ENCODE results near the gene TNNT2. TPM values are rescaled to one million over a fixed set of nuclear protein-coding genes. Genes with fewer than 3 reads are reported as not detected.

Gene TNNT2
- total and polyA plus RNA-seq, 2 of the 13 experiments (the other 11 are each of a cell fraction or from before 2014, with no cell fraction given) = 0.20 to 0.63 TPM

DNA sequence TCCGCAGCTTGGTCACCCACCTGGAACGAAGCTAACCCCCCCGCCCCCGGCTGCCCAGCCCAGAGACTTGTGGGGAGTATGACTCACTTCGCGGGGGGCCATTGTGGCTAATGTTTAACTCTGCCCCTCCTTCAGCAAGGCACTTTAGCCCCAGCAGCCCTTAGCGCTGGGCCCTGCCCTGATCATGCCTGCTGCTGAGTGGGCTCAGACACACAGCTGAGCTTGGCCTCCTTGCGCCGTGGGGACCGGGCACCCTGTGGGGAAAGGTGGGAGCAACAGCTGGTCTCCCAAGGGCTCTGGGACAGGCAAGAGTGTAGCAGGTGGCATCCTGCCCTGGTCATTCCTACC is 28.0 kb upstream of the TNNT2 start (continued):
- TF ChIP-seq ZSCAN21 (CRISPR knock-in tag; IDR thresholded peaks at IDR 0.05; ENCODE audit: borderline replicate concordance) (0 out of 2 replicates have a peak, but pooled peaks have one; percentile 59), SKIL (CRISPR knock-in tag; IDR thresholded peaks at IDR 0.05; ENCODE audit: borderline replicate concordance) (0 out of 2 replicates have a peak, but pooled peaks have one; percentile 53), ZNF777 (CRISPR knock-in tag; IDR thresholded peaks at IDR 0.05) (peak; percentile 35; the same call in 1 of the 2 replicates), HNF4A (CRISPR knock-in tag; IDR thresholded peaks at IDR 0.05) (peak; percentile 23; the same call in 1 of the 2 replicates), XRCC5 (optimal IDR thresholded peaks at IDR 0.05; ENCODE audit: low read length) (peak; percentile 58), ARNTL (CRISPR knock-in tag; IDR thresholded peaks at IDR 0.05) (no peak), ELF4 (CRISPR knock-in tag; IDR thresholded peaks at IDR 0.05; ENCODE audit: borderline replicate concordance) (no peak), ZNF83 (CRISPR knock-in tag; IDR thresholded peaks at IDR 0.05; ENCODE audit: borderline replicate concordance) (no peak), NFKBIZ (CRISPR knock-in tag; IDR thresholded peaks at IDR 0.05) (peak; percentile 21; the same call in 1 of the 2 replicates), ZNF350 (CRISPR knock-in tag; IDR thresholded peaks at IDR 0.05; ENCODE audit: borderline replicate concordance, low read depth) (peak; percentile 79; the same call in 1 of the 2 replicates), AKAP8 (CRISPR knock-in tag; IDR thresholded peaks at IDR 0.05) (0 out of 2 replicates have a peak, but pooled peaks have one; percentile 30), MAFK (conservative IDR thresholded peaks at IDR 0.05 in 1 of 2, IDR thresholded peaks at IDR 0.05 in 1 of 2; ENCODE audit: low read length in 2 of 2) (no peak), ZNF503 (CRISPR knock-in tag; IDR thresholded peaks at IDR 0.05) (peak; percentile 69; the same call in 1 of the 2 replicates), KAT2B (IDR thresholded peaks at IDR 0.05; ENCODE audit: borderline replicate concordance, low read depth, low read length) (no peak), YEATS2 (CRISPR knock-in tag; IDR thresholded peaks at IDR 0.05; ENCODE audit: borderline replicate concordance) (peak; percentile 75; the same call in 1 of the 2 replicates)
- TF ChIP-seq, protein P1, sequence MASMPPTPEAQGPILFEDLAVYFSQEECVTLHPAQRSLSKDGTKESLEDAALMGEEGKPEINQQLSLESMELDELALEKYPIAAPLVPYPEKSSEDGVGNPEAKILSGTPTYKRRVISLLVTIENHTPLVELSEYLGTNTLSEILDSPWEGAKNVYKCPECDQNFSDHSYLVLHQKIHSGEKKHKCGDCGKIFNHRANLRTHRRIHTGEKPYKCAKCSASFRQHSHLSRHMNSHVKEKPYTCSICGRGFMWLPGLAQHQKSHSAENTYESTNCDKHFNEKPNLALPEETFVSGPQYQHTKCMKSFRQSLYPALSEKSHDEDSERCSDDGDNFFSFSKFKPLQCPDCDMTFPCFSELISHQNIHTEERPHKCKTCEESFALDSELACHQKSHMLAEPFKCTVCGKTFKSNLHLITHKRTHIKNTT (CRISPR knock-in tag; IDR thresholded peaks at IDR 0.05) = no peak
- TF ChIP-seq, protein P2, sequence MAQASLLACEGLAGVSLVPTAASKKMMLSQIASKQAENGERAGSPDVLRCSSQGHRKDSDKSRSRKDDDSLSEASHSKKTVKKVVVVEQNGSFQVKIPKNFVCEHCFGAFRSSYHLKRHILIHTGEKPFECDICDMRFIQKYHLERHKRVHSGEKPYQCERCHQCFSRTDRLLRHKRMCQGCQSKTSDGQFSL (CRISPR knock-in tag; IDR thresholded peaks at IDR 0.05) = peak; percentile 44; the same call in 1 of the 2 replicates
- TF ChIP-seq, protein P3, sequence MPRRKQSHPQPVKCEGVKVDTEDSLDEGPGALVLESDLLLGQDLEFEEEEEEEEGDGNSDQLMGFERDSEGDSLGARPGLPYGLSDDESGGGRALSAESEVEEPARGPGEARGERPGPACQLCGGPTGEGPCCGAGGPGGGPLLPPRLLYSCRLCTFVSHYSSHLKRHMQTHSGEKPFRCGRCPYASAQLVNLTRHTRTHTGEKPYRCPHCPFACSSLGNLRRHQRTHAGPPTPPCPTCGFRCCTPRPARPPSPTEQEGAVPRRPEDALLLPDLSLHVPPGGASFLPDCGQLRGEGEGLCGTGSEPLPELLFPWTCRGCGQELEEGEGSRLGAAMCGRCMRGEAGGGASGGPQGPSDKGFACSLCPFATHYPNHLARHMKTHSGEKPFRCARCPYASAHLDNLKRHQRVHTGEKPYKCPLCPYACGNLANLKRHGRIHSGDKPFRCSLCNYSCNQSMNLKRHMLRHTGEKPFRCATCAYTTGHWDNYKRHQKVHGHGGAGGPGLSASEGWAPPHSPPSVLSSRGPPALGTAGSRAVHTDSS (CRISPR knock-in tag; conservative IDR thresholded peaks at IDR 0.05) = no peak
